Ovary (tissue), 9 donors: ENCODE results near the gene S100A1. TPM values are rescaled to one million over a fixed set of nuclear protein-coding genes. Genes with fewer than 3 reads are reported as not detected.
"Not testable (repeated sequence)": the region's sequence is repeated elsewhere in the genome, so short reads cannot be mapped to it uniquely, and the experiment has no call there.

Source experiments
- DNase-seq, 5 donors: peaks; one replicate each; pipeline ENCODE4 v3.0.0-alpha.2; 2019 to 2020
- H3K27ac ChIP-seq, 2 donors: fragments of 200-600 bp; one replicate each; pipeline versions ENCODE4 v1.5.1 to v1.8.0; 2019 to 2022
- H3K27me3 ChIP-seq: fragments of 200-600 bp; one replicate; pipeline ENCODE4 v1.8.0; 2022
- H3K36me3 ChIP-seq: fragments of 200-600 bp; sonication (generic); one replicate; pipeline ENCODE4 v1.5.1; 2019
- H3K4me1 ChIP-seq: one replicate; pipeline ENCODE4 v1.8.1; 2013; ENCODE audit warnings: mild to moderate bottlenecking, moderate library complexity; ENCODE audit not compliant: insufficient read depth
- H3K4me3 ChIP-seq: fragments of 200-600 bp; sonication (generic); one replicate; pipeline ENCODE4 v1.5.1; 2017
- H3K9me3 ChIP-seq, 2 donors: fragments of 200-600 bp in 1 of 2; sonication (generic) in 1 of 2; one replicate each; pipeline versions ENCODE4 v1.5.1 to v1.8.1; 2013 to 2019; ENCODE audit warnings: mild to moderate bottlenecking in 1 of 2, moderate library complexity in 1 of 2
- CTCF ChIP-seq, 3 donors: fragments of 450-650 bp in 2 of 3; fragments of 200-600 bp in 1 of 3; IDR thresholded peaks; one replicate each; pipeline versions ENCODE4 v1.5.1 to v1.8.0; 2016 to 2022; ENCODE audit warnings: antibody characterized with exemption in 3 of 3, mild to moderate bottlenecking in 1 of 3
- EP300 ChIP-seq: sonication (generic); formaldehyde crosslinking; IDR thresholded peaks from one replicate; pipeline ENCODE4 v1.6.1; 2017; ENCODE audit warnings: antibody characterized with exemption
- POLR2A ChIP-seq: fragments of 450-650 bp; IDR thresholded peaks from one replicate; pipeline ENCODE4 v1.6.1; 2017; ENCODE audit warnings: antibody characterized with exemption, mild to moderate bottlenecking, moderate library complexity
- WGBS, 3 donors: extraction: QIAGEN DNeasy Blood & Tissue Kit in 1 of 3; methylation state at CpG; one replicate each; pipeline versions ENCODE4 v1.1.5 to v1.1.7; 2013 to 2017; 5-methylcytosine and 5-hydroxymethylcytosine counted together
- intact Hi-C, 4 donors: fragments of 100-400 bp; cut with DNase I; formaldehyde crosslinking; loops; one replicate each; pipeline versions ENCODE4 v1.11.0 to v1.15.1; 2022 to 2023
- polyA plus RNA-seq, 2 donors: library from polyadenylated mRNA; stranded (reverse); fragments of 200-250 nt in 1 of 2; fragments of 350-450 nt in 1 of 2; fragmentation: Illumina TruSeq in 1 of 2; extraction: RNeasy Lipid Tissue Mini Kit (QIAGEN cat#74804) in 1 of 2; gene quantifications; one replicate each; pipeline ENCODE4 v1.2.3, GENCODE V29; 2013 to 2014
- total RNA-seq, 7 donors: library from RNA; depleted of rRNA in 2 of 7; stranded (reverse); fragments of >200 nt in 2 of 7; fragmentation: NEBNext Ultra II Directional in 3 of 7; extraction: Animal tissue kit (Norgen Biotek cat#: 25700) in 3 of 7; gene quantifications; one replicate each; pipeline versions ENCODE4 v1.1.0 to v1.2.4, GENCODE V29; 2016 to 2023
- donor health status: DM: no; HTN: no; CAD: no; lungs with moderate emphysema.
- donor health status: DM: no; HTN: no; CAD: no.
- donor health status: Bipolar disorder and iron deficiency.
- donor health status: DM: yes; HTN: yes; CAD: no.
- donor health status: DM: no; HTN: no; CAD: no.
- donor health status: DM: yes; HTN: yes; CAD: no.

The S100A1 gene
- total and polyA plus RNA-seq, 9 donors, result 0.91 to 77.2 (median 1.3) TPM; not detected in 1

- Histone ChIP-seq H3K9me3 (no peaks in the 10 kb centered on the region), H3K36me3 (no peaks in the 10 kb centered on the region), H3K27me3 (no peaks in the 10 kb centered on the region), H3K4me3 (peak overlapping the region; percentile 95), H3K4me1 (peaks cover 11% of the 10 kb centered on the region), H3K27ac (peak overlapping the region in 1 of 2 donors; percentile 98)
- no peak for DNase-seq
- no peak for TF ChIP-seq POLR2A
- TF ChIP-seq CTCF (IDR thresholded peaks at IDR 0.05), result no peak
- no peak for TF ChIP-seq EP300
- 68 to 84% (median 76%) methylated on average over 7 of the region's 7 CpGs for WGBS, 3 donors
- intact Hi-C loops, result loop anchor here in 1 of 4 donors (10.0 kb wide), 1 partner anchor 121 kb away; no protein-coding TSS in a partner anchor
Measured at GRCh38 chr1:153635872-153636271, 7.6 kb downstream of the S100A1 start.

GRCh38 chr1:153636312-153636711 is 8.1 kb downstream of the S100A1 start:
- H3K27ac ChIP-seq, result no peak overlapping the region
- TF ChIP-seq EP300 (no peak), CTCF (IDR thresholded peaks at IDR 0.05) (no peak), POLR2A (no peak)
- H3K4me1 ChIP-seq, result peaks cover 11% of the 10 kb centered on the region
- WGBS, 3 donors, result 82 to 95% (median 93%) methylated on average over 9 of the region's 9 CpGs
- DNase-seq, result peak in 1 of 5 donors; percentile 1
- intact Hi-C loops, result loop anchor here in 1 of 4 donors (10.0 kb wide), 1 partner anchor 122 kb away; no protein-coding TSS in a partner anchor
- H3K27me3 ChIP-seq, result no peaks in the 10 kb centered on the region
- no peaks in the 10 kb centered on the region for H3K9me3 ChIP-seq
- no peak overlapping the region for H3K4me3 ChIP-seq
- no peaks in the 10 kb centered on the region for H3K36me3 ChIP-seq

DNA sequence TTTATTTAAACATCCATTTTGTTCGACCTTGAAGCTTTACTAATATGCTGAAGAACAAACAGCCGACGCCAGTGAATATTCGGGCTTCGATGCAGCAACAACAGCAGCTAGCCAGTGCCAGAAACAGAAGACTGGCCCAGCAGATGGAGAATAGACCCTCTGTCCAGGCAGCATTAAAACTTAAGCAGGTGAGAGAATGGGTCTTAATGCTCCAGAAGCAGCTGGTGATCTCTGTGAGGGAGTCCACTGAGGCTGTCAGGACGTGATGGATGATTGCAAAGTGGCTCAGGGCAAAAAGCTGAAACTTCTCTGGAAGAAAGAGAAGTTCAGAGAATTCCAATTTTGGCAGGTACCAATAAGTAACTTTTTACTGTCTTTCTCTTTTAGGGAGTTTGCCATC is 10.0 kb downstream of the S100A1 start:
- WGBS, 3 donors, result 22 to 53% (median 23%) methylated on average over 6 of the region's 6 CpGs
- no peaks in the 10 kb centered on the region for H3K27me3 ChIP-seq
- intact Hi-C loops, result loop anchor here in 1 of 4 donors (10.0 kb wide), 1 partner anchor 123 kb away; no protein-coding TSS in a partner anchor
- H3K27ac ChIP-seq, result no peak overlapping the region
- peaks cover 11% of the 10 kb centered on the region for H3K4me1 ChIP-seq
- H3K9me3 ChIP-seq, result no peaks in the 10 kb centered on the region
- TF ChIP-seq POLR2A, result no peak
- TF ChIP-seq EP300, result no peak
- no peak for TF ChIP-seq CTCF (IDR thresholded peaks at IDR 0.05)
- H3K36me3 ChIP-seq, result no peaks in the 10 kb centered on the region
- H3K4me3 ChIP-seq, result no peak overlapping the region
- peak in 1 of 5 donors; percentile 7 for DNase-seq

GRCh38 chr1:153639280-153639679 is 11.0 kb downstream of the S100A1 start:
- H3K27me3 ChIP-seq, result no peaks in the 10 kb centered on the region
- H3K36me3 ChIP-seq, result no peaks in the 10 kb centered on the region
- H3K9me3 ChIP-seq, result no peaks in the 10 kb centered on the region
- no peak overlapping the region for H3K27ac ChIP-seq
- WGBS, 3 donors, result 80 to 85% (median 83%) methylated on average over 3 of the region's 3 CpGs
- no peak overlapping the region for H3K4me3 ChIP-seq
- TF ChIP-seq POLR2A, result no peak
- no peak for TF ChIP-seq CTCF (IDR thresholded peaks at IDR 0.05)
- no peak for TF ChIP-seq EP300
- DNase-seq, result peak in 1 of 5 donors; percentile 4
- intact Hi-C loops, result loop anchor here in 1 of 4 donors (10.0 kb wide), 1 partner anchor 124 kb away; no protein-coding TSS in a partner anchor
- H3K4me1 ChIP-seq, result peaks cover 11% of the 10 kb centered on the region

DNA sequence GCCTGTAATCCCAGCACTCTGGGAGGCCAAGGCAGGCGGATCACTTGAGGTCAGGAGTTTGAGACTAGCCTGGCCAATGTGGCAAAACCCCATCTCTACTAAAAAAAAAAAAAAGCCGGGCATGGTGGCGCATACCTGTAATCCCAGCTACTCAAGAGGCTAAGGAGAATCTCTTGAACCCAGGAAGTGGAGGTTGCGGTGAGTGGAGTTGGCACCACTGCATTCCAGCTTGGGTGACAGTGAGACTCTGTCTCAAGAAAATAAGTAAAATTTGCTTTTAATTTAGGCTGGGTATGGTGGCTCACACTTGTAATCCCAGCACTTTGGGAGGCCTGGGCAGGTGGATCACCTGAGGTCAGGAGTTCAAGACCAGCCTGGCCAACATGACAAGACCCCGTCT is 12.0 kb downstream of the S100A1 start:
- H3K9me3 ChIP-seq, H3K27me3 ChIP-seq, H3K27ac ChIP-seq, H3K36me3 ChIP-seq, intact Hi-C loops, H3K4me3 ChIP-seq: not testable (repeated sequence)
- 93 to 97% (median 97%) methylated on average over 5 of the region's 5 CpGs for WGBS, 3 donors
- DNase-seq, result peak in 1 of 5 donors; percentile 14
- peaks cover 13% of the 10 kb centered on the region for H3K4me1 ChIP-seq
